Measurements from ENCODE around the gene CYP2E1. TPM values are rescaled to one million over a fixed set of nuclear protein-coding genes. Genes with fewer than 3 reads are reported as not detected.

CYP2E1 gene
- total and polyA plus RNA-seq, 10 of the 15 experiments (the other 5 are each of a cell fraction or from before 2014, with no cell fraction given) = 0.09 to 1.9 (median 0.28) TPM; not detected in 3

GRCh38 chr10:133481086-133481643 lies 46.0 kb upstream of the CYP2E1 start:
- no peak for FAIRE-seq
- Histone ChIP-seq H3K4me2 (ENCODE audit: control insufficient read depth, insufficient read depth) (no peak overlapping the region), H3K4me3 (no peak overlapping the region), H3K4me1 (ENCODE audit: control insufficient read depth, insufficient read depth, low read length) (no peaks in the 10 kb centered on the region), H3K27me3 (replicated peaks in 1 of 2; ENCODE audit: control insufficient read depth in 2 of 2, insufficient read depth in 2 of 2, low read length in 1 of 2) (no peaks in the 10 kb centered on the region), H3K79me2 (ENCODE audit: control insufficient read depth, insufficient read depth, low read length) (no peaks in the 10 kb centered on the region), H4K20me1 (ENCODE audit: control insufficient read depth, insufficient read depth) (no peaks in the 10 kb centered on the region), H3K27ac (ENCODE audit: control insufficient read depth, insufficient read depth) (no peak overlapping the region), H2AFZ (ENCODE audit: control insufficient read depth, low read depth, low read length) (no peak overlapping the region), H3K9ac (ENCODE audit: control insufficient read depth, insufficient read depth, low read length) (no peak overlapping the region), H3K36me3 (ENCODE audit: control insufficient read depth in 2 of 2, insufficient read depth in 2 of 2, low read length in 1 of 2) (no peaks in the 10 kb centered on the region), H3K9me3 (replicated peaks; ENCODE audit: control insufficient read depth, insufficient read depth, low read length) (peaks cover 1% of the 10 kb centered on the region; the same call in 2 of the 3 replicates)
- ChIA-PET POLR2A (no interaction called here), RAD21 (ENCODE audit: unreplicated experiment) (no interaction called here), CTCF (no interaction called here), SMC1A (ENCODE audit: uncharacterized antibody, unreplicated experiment) (no interaction called here)
- no TSS peak for BruUV-seq (replicated peaks)
- ATAC-seq = no peak
- intact Hi-C loops (cut with micrococcal nuclease; ENCODE audit: unreplicated experiment) (no loop called here), in situ Hi-C loops (cut with MboI) (no loop called here)
- WGBS (ENCODE audit: insufficient coverage, insufficient replicate concordance, low lambda C conversion rate, missing lambda C conversion rate) = 34% methylated on average over 10 of the region's 12 CpGs
- TF ChIP-seq NR2C2 (IDR thresholded peaks at IDR 0.05; ENCODE audit: borderline replicate concordance, control insufficient read depth, insufficient read length, low read depth) = no peak
- no peak for TF ChIP-seq NKRF (conservative IDR thresholded peaks at IDR 0.05)
- TF ChIP-seq SREBF1 (IDR thresholded peaks at IDR 0.05; ENCODE audit: low read length) = no peak
- no peak for TF ChIP-seq SIN3A (IDR thresholded peaks at IDR 0.05; ENCODE audit: low read depth, low read length)
- no peak for TF ChIP-seq SPI1 (IDR thresholded peaks at IDR 0.05; ENCODE audit: borderline replicate concordance, insufficient read depth, low read depth, low read length)
- no peak for TF ChIP-seq IKZF1 (conservative IDR thresholded peaks at IDR 0.05)
- TF ChIP-seq BACH1 (IDR thresholded peaks at IDR 0.05; ENCODE audit: borderline replicate concordance) = no peak
- no peak for TF ChIP-seq RCOR1 (conservative IDR thresholded peaks at IDR 0.05; ENCODE audit: low read depth, low read length)
- no peak for TF ChIP-seq USF2 (IDR thresholded peaks at IDR 0.05; ENCODE audit: borderline replicate concordance, low read depth, low read length)
- TF ChIP-seq SUZ12 (IDR thresholded peaks at IDR 0.05; ENCODE audit: unreplicated experiment) = no peak
- TF ChIP-seq JUNB (IDR thresholded peaks at IDR 0.05) = no peak
- TF ChIP-seq MAX (IDR thresholded peaks at IDR 0.05; ENCODE audit: low read depth, low read length) = no peak
- no peak for TF ChIP-seq IRF3 (IDR thresholded peaks at IDR 0.05)
- TF ChIP-seq SRF (IDR thresholded peaks at IDR 0.05; ENCODE audit: low read depth in 2 of 2, low read length in 2 of 2) = no peak
- DNase-seq (ENCODE audit: low read depth, low spot score) = no peak

All from GM12878 (cell line).